Activated CD4-positive, alpha-beta T cell treated with anti-CD3 and anti-CD28 coated beads, Interleukin-2, amount 50 U/mL, for 16 hours (primary cell): ENCODE results near the gene TAAR1.
A peak's percentile ranks its signal among the peaks of the same experiment; 100 is the strongest.
"Not testable (repeated sequence)": the region's sequence is repeated elsewhere in the genome, so short reads cannot be mapped to it uniquely, and the experiment has no call there.

Experiments used
- DNase-seq: peaks from one replicate; pipeline ENCODE4 v3.0.0-alpha.2; 2020

The TAAR1 gene

DNA sequence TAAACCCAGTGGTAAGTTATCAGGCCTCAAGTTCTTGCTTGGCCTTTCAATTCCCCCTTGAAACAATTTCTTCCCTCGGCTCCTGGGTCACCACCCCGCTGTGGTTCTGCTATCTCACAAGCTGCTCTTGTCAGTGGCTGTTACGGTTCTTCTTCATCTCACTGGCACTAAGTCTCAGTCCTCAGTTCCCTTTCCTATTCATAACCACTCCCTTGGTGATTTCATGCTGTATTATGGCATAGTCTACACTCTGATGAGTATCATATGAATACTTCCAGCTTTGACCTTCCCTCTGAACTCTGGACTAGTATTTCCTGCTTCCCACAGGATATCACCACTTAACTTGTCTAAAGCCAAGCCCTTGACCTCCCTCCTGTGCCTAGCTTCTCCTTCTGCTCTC is 7.9 kb downstream of the TAAR1 start:
- no peak for DNase-seq

DNA sequence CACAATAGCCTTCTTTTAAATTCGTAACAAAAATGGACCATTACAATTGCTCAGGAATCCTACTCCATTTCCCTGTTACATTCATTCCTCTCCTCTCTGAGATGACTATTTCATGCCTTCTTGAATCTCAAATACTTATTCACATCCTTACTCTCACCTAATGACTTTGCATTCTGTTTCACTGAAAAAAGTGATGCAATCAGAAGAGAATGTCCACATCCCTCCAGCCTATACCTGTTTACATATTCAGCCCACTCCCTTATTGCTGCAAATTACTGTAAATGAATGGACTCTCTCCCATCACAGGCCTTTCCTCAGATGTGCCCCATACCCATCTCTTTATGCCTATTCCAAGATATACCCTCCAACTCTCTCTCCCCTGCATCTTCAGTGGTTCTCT is 8.6 kb downstream of the TAAR1 start:
- DNase-seq: no peak

DNA sequence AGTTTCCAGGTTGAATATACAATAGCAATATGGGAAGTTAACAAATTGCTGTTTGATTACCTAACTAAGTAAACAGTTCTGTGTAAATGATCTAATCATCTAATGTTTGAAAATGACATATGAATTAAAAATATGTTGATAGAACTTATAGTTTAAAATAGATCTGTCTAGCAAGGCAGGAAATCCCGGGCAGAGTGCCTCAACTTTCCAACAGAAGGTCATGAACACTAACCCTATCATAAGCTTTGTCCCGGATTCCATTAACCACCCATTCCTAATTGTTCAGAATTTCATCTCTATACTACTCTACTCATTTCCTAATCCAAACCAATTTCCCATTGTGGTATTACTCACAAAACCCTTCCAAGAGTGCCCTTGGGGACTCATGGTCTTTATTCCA is 10.2 kb downstream of the TAAR1 start:
- DNase-seq: no peak

DNA sequence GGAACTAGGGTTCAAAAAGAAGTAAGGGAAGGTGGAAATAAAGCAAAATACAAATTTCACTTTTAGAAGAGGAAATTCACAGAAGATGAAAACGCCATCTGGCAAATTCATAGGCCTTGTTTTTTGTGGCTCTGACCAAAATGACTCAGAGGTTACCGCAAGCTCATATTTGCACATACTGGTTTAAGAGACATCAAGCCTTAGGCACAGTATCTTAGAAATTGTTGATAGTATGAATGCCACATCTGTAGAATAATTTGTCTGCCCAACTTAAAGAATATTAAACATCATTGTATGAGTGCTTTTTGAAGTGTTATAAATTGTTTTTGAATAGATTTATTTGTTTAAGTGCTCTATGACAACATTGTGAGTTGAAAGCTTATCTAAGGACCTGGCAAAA is 10.6 kb downstream of the TAAR1 start:
- peak; percentile 64 for DNase-seq

DNA sequence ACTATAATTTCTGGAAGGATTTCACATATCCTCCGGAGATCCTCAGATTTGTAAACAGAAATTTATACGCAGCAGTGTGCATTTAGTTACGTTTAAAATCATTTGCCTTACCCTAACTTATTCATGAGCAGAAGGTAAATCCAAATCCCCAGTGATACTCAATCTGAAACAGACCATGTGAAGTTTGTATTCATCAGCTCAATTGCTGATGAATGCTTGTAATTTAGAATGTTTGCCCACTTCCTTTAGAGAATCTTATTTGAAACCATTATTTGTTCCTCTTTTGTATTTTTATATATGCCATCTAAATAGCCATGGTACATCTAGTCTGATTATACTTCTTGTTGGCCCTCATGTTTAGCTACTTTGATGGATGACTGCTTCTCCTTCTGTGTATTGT is 15.4 kb downstream of the TAAR1 start:
- DNase-seq: no peak

DNA sequence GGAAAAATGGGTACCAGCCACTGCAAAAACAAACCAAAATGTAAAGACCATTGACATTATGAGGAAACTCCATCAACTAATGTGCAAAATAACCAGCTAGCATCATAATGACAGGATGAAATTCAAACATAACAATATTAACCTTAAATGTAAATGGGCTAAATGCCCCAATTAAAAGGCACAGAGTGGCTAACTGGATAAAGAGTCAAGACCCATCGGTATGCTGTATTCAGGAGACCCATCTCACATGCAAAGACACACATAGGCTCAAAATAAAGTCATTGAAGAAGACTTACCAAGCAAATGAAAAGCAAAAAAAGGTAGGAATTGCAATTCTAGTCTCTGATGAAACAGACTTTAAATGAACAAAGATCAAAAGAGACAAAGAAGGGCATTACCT is 21.8 kb downstream of the TAAR1 start:
- DNase-seq: not testable (repeated sequence)

DNA sequence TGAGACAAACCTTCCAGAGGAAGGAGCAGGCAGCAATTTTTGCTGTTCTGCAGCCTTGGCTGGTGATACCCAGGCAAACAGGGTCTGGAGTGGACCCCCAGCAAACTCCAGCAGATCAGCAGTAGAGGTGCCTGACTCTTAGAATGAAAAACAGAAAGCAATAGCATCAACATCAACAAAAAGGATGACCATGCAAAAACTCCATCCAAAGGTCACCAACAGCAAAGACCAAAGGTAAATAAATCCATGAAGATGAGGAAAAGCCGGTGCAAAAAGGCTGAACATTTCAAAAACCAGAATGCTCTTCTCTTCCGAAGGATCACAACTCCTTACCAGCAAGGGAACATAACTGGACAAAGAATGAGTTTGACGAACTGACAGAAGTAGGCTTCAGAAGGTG is 23.1 kb downstream of the TAAR1 start:
- DNase-seq: not testable (repeated sequence)

DNA sequence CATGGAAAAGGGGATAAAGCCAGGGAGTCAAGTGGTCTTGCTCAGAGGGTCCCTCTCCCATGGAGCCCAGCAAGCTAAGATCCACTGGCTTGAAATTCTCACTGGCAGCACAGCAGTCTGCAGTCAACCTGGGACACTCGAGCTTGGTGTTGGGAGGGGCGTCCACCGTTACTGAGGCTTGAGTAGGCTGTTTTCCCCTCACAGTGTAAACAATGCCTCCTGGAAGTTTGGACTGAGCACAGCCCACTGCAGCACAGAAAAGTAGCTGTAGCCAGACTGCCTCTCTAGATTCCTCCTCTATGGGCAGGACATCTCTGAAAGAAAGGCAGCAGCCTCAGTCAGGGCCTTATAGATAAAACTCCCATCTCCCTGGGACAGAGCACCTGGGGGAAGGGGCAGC is 23.7 kb downstream of the TAAR1 start:
- not testable (repeated sequence) for DNase-seq

DNA sequence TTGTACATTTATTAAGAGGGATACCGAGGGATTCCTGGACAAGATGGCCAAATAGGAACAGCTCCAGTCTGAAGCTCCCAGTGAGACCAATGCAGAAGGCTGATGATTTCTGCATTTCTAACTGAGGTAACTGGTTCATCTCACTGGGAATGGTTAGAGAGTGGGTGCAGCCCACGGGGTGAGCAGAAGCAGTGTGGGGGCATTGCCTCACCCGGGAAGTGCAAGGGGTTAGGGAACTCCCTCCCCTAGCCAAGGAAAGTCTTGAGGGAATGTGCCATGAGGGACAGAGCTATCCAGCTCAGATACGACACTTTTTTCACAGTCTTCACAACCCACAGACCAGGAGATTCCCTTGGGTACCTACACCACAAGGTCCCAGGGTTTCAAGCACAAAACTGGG is 24.2 kb downstream of the TAAR1 start:
- no peak for DNase-seq

DNA sequence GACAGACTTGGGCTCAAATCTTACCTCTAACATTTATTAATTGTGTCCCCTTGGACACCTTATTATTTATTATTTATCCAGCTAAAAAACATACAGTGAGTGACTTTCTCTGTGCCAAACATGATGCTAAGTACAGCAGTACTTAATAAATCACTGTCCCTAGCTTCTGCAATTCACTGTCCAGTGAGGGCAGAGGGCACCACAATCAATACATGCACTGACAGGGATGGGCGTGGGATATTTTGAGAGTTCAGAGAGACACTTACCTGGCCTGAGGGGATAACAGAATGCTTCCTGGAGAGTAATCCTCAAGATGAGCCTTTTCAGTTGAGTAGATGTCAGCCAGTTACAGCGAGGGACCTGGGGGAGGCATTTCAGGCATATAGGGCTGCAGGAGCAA is 25.6 kb downstream of the TAAR1 start:
- DNase-seq: no peak

DNA sequence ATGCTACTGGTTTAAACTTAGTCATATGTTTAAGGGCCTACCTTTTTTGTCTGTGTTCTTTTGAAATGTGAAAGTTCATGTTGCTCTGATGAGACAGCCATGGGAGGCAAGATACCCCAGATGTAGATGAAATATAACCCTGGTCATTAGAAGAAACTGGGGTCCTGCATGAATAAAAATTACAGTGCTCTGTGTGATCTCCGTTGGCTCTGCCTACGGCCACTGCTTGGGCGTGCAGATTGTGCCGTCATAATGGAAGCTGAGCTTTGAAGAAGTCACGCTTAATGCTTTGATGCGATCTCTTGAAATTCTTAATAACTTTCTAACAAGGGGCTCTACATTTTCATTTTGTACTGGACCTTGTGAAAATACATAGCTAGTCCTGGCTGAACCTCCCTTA is 34.8 kb downstream of the TAAR1 start, which contains the start of gene TAAR2:
Gene TAAR2 (minus strand): TSS at position 101 of the 400 bp plus-strand sequence. CDS start 0 bp downstream, at position 101.
- DNase-seq: no peak

DNA sequence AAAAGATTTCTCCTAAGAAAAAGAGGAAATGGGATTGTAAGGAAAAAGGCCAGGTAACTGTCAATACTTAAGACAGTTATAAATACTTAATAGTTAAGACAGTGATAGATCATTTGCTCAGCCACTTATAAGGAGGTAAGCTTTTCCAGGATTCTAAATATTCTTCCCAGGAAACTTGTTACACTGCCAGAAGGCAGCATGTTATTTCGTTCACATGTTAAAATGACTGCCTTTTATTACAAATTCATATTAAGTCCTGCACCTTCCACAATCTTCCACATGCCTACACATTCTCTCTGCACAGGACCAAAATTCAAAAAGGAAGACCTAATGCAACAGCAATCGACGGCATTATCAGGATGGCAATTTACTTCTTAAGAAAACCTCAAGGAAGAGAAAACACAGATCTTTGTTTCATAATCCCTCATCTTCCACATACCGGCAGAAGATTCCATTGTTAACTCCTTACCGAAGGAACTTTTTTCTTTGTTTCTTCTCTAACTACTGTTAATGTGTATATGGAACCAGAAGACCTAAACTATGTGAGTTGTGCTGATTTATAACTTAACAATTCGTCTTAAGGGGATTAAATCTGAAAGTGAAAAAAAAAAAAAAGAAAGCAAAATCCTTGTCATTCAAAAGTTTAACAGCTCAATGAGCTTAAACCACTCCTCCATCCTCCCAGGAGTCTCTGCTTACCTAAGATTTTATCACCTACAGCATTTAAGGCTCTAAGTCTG is 35.7 kb downstream of the TAAR1 start:
- DNase-seq: no peak

DNA sequence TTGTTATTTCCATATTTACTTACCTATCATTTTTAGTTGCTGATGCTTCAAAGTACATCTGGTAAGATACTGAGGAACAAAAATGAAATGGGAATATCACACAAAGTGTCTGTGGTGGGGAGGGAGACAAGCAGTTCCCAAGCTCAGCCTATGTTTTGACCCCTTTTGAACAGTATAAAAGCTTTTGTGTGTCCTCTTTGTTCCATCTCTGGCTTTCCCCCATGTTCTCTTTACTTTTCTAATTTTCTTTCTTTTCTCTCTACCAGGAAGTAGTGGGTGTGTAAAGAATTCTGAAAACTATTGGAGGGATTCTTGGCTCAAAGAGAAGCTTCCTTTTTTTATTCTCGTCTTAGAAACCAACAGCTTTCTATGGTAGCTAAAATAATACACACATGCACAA is 42.3 kb downstream of the TAAR1 start:
- no peak for DNase-seq

DNA sequence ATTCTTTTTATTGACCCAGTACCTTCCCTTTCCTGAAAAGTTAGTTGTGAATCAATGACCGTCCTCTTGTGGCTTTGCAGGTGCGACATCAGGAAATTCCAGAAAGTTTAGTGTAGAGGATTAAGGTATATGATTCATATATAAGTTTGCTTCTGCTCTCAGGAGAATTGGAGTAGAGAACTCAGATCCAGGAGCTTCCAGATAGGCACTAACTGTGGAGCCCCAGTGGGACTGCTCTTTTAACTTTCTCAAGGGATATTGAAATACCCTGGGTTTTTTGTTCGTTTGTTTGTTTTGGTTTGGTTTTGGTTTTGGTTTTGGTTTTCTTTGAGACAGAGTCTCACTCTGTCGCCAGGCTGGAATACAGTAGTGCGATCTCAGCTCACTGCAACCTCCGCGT is 44.4 kb downstream of the TAAR1 start:
- DNase-seq: no peak

DNA sequence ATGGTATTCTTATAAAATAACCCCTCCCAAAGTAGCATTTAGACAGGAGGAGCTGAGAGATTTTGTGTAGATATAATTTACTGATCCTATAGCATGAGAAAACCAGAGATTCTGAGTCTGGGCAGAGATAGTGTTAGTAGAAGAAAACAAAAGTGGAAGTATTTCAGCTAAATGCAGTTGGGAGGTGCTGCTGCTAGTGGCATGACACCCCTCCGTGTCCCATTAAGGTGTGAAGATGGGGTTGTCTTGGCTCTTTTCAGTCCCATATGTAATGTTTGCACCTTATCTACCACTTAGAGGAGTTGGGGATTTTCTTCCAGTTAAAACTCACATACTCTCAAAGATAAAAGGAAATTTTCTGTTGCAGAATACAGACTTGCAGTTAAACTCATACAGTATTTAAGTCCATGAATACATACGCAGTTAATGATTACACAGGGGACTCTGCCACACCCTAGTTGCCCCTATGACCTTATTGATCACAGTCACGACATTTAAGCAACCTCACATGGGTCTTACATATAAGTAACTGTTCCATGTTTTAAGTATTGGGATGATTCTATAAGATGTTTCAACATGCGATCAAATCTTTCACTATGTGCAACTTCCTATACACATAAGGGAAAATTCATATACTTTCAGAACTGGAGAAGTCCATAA is 46.4 kb downstream of the TAAR1 start:
- no peak for DNase-seq

DNA sequence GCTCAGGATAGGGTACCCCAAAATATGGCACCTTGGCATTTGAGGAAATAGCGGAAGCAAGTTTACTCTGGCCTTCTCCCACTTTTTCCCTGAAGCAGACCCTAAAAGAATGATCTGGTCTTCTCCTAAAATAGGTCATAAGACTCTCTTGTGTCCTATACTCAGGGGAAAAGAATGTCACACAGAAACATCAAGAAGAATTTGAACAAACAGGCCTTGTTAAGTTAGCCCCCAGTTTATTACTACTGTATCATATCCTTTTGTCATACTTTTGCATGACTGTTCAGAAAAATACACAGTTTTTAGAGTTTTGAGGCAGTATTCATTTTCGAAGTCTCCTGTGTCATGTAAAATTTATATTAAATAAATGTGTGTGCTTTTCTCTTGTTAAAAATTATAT is 47.4 kb downstream of the TAAR1 start:
- DNase-seq: no peak

DNA sequence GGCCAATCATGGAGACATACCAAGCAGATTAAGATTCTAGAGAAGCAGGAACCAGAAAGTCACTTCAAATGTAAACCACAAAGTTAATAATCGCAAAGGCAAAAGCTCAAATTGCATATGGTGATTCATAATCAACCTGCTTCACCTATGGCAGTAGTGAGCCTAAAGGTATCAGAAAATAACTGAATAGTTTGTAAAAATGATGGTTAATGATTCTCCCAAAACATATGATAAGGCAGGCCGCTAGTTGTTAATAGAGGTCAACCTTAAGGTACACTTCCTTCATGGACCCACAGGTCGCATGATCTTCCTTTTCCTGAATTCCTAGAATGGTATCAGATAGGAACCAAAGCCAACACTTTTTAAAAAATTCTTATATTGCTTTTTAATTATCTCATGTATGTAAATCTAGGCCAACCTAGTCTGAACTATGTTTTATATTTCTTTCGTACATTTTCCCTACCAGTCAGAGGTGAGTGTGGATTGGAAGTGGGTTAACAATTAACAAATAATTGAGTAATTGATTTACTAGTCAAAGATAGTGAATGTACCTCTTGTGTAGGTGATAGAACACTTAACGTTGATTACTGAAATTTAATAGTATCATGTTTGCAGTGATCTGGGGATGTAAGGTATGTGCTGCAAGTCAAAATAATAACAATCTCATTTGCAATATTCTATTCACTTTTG is 51.3 kb downstream of the TAAR1 start:
- no peak for DNase-seq

DNA sequence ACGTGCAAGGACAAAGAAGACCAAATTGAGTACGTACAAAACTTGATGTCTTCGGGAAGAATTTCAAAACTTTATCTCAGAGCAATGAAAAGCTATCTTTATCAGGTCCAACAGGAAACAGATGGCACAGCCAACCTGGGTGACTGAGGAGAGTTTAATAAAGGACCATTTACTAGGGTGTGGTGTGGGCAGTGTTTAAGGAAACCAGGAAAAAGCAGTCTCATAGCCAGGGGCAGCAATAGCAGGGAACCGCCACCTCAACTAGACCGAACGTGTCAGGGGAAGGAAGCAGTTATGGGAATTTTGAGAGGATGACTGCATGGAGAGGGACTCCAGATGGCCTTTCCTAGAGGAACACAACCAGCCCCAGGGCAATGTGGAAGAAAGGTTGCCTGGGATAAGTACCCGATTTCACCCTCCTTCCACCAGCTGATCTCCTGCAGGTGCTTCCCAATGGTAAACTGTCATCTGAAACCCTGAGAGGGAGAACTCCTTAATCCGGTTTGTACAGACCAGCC is 54.3 kb downstream of the TAAR1 start:
- DNase-seq: no peak

DNA sequence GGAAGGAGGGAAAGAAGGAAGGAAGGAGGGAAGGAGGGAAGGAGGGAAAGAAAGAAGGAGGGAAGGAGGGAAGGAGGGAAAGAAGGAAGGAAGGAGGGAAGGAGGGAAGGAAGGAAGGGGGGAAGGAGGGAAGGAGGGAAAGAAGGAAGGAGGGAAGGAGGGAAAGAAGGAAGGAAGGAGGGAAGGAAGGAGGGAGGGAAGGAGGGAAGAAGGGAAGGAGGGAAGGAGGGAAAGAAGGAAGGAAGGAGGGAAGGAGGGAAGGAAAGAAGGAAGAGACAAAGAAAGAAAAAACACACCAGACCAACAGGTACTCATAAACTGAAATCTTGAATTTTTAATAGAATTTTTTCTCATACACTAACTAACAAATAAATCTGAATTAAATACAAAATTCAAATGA is 58.1 kb downstream of the TAAR1 start:
- not testable (repeated sequence) for DNase-seq

DNA sequence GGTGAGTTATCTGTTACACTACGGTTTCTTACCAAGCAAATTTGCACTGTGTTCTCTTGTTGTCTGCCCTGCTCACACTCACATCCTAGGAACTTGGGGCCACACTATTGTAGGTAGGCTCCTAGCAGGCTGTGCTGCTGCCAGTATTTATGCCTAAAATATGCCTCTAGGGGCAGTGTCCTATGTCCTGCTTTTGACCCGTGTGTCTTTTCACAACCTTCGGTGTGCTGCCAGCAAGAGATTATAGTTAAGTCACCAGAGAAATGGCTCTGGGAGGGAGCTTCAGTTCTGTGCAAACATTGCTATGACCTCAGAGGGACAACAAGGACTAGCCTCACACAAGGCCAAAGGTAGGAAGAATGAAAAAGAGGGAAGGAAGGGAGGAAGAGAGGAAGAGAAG is 60.5 kb downstream of the TAAR1 start:
- no peak for DNase-seq

DNA sequence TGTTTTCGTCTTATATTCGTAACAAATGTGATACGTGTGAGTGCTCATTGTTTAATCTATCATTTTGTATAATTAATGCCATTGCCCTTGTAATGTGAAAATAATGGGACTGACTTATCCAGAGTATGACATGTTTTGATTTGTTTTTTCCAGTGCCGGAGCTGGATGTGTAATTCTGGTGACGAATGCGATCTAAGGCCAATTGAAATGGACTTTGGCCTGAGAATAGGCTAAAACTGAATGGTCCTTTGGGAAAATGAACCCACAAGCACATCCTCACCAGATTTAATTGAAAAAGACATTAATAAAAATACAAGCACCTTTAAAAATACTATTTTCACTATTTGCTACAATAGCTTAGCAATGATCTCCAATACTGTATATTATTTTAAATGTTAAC is 62.8 kb downstream of the TAAR1 start:
- DNase-seq: no peak
